ENCODE measurements around the gene IMPDH1. TPM values are rescaled to one million over a fixed set of nuclear protein-coding genes. Genes with fewer than 3 reads are reported as not detected.

The IMPDH1 gene
- total and polyA plus RNA-seq, 10 of the 15 experiments (the other 5 are each of a cell fraction or from before 2014, with no cell fraction given): 0.50 to 61.3 (median 41.8) TPM

DNA sequence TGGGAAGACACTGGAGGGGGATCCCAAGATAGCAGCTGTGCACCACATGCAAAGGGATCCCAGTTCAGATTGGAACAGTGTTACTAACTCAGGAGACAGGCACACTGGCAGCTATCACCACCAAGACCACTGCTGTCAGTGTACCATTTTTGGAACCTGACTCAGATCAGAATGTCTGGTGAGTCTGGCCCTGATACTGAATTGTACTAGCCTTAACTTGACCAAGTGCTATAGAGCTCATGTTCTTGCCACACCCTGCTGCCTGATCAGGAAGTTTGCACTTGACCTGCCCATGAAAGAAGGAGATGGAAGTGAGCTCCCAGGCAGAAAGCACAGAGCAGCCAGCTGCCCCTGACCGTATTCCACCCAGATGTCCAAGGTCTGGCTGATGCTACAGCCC is 43.5 kb downstream of the IMPDH1 start:
- TF ChIP-seq NRF1 (conservative IDR thresholded peaks at IDR 0.05; ENCODE audit: low read depth, low read length) (no peak), SIN3A (IDR thresholded peaks at IDR 0.05; ENCODE audit: low read depth, low read length) (no peak), IKZF2 (IDR thresholded peaks at IDR 0.05) (no peak), NFXL1 (IDR thresholded peaks at IDR 0.05; ENCODE audit: borderline replicate concordance) (no peak), EP300 (IDR thresholded peaks at IDR 0.05; ENCODE audit: borderline replicate concordance in 1 of 2, control insufficient read depth in 1 of 2, low read depth in 2 of 2, low read length in 2 of 2) (no peak), NR2C1 (IDR thresholded peaks at IDR 0.05) (no peak), POLR2A (IDR thresholded peaks at IDR 0.05; ENCODE audit: low read depth, low read length) (no peak), PML (IDR thresholded peaks at IDR 0.05; ENCODE audit: low read length) (no peak), FOXM1 (IDR thresholded peaks at IDR 0.05; ENCODE audit: low read depth, low read length) (no peak), CHD1 (IDR thresholded peaks at IDR 0.05; ENCODE audit: low read depth, low read length) (no peak), WRNIP1 (IDR thresholded peaks at IDR 0.05; ENCODE audit: borderline replicate concordance, low read depth, low read length) (no peak)
- TF ChIP-seq, protein P1, sequence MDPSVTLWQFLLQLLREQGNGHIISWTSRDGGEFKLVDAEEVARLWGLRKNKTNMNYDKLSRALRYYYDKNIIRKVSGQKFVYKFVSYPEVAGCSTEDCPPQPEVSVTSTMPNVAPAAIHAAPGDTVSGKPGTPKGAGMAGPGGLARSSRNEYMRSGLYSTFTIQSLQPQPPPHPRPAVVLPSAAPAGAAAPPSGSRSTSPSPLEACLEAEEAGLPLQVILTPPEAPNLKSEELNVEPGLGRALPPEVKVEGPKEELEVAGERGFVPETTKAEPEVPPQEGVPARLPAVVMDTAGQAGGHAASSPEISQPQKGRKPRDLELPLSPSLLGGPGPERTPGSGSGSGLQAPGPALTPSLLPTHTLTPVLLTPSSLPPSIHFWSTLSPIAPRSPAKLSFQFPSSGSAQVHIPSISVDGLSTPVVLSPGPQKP (IDR thresholded peaks at IDR 0.05; ENCODE audit: low read depth, low read length): no peak
- TF ChIP-seq, protein P2, sequence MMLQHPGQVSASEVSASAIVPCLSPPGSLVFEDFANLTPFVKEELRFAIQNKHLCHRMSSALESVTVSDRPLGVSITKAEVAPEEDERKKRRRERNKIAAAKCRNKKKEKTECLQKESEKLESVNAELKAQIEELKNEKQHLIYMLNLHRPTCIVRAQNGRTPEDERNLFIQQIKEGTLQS (IDR thresholded peaks at IDR 0.05; ENCODE audit: borderline replicate concordance, extremely low read depth, low read depth, low read length): no peak

More for the DNA sequence above, 43.5 kb downstream of the IMPDH1 start:
- intact Hi-C loops (cut with micrococcal nuclease; ENCODE audit: unreplicated experiment): no loop called here
- CTCF ChIA-PET: interaction anchor here (1.0 to 1.2 kb wide), 2 partner anchors 11 to 19 kb away, joined by 3 read pairs; no protein-coding TSS in a partner anchor
- no peaks in the 10 kb centered on the region for H3K9me3 ChIP-seq (replicated peaks; ENCODE audit: control insufficient read depth, insufficient read depth, low read length)
- H3K4me3 ChIP-seq: no peak overlapping the region
- no peak overlapping the region for H3K9ac ChIP-seq (ENCODE audit: control insufficient read depth, insufficient read depth, low read length)
- H3K27me3 ChIP-seq (replicated peaks in 1 of 2; ENCODE audit: control insufficient read depth in 2 of 2, insufficient read depth in 2 of 2, low read length in 1 of 2): peaks cover 9 to 25% of the 10 kb centered on the region in 2 experiments
- DNase-seq (ENCODE audit: low read depth, low spot score) (no peak), FAIRE-seq (no peak), ATAC-seq (no peak)
- H2AFZ ChIP-seq (ENCODE audit: control insufficient read depth, low read depth, low read length): no peak overlapping the region
- POLR2A ChIA-PET: no interaction called here
- no peaks in the 10 kb centered on the region for H4K20me1 ChIP-seq (ENCODE audit: control insufficient read depth, insufficient read depth)
- WGBS (ENCODE audit: insufficient coverage, insufficient replicate concordance, low lambda C conversion rate, missing lambda C conversion rate): 5% methylated on average over 1 of the region's 1 CpG
- H3K36me3 ChIP-seq (ENCODE audit: control insufficient read depth in 2 of 2, insufficient read depth in 2 of 2, low read length in 1 of 2): no peaks in the 10 kb centered on the region
- no peaks in the 10 kb centered on the region for H3K4me1 ChIP-seq (ENCODE audit: control insufficient read depth, insufficient read depth, low read length)
- no peak overlapping the region for H3K4me2 ChIP-seq (ENCODE audit: control insufficient read depth, insufficient read depth)
- RAD21 ChIA-PET (ENCODE audit: unreplicated experiment): no interaction called here
- H3K79me2 ChIP-seq (ENCODE audit: control insufficient read depth, insufficient read depth, low read length): no peaks in the 10 kb centered on the region
- in situ Hi-C loops (cut with MboI): no loop called here
- SMC1A ChIA-PET (ENCODE audit: uncharacterized antibody, unreplicated experiment): no interaction called here
- no TSS peak for BruUV-seq (replicated peaks)
- H3K27ac ChIP-seq (ENCODE audit: control insufficient read depth, insufficient read depth): no peak overlapping the region

All from GM12878 (cell line).